ENCODE measurements around the gene DIP2C. TPM values are rescaled to one million over a fixed set of nuclear protein-coding genes. Genes with fewer than 3 reads are reported as not detected.

The DIP2C gene
- polyA plus RNA-seq, 4 donors: 3.1 to 13.3 (median 4.7) TPM

DNA sequence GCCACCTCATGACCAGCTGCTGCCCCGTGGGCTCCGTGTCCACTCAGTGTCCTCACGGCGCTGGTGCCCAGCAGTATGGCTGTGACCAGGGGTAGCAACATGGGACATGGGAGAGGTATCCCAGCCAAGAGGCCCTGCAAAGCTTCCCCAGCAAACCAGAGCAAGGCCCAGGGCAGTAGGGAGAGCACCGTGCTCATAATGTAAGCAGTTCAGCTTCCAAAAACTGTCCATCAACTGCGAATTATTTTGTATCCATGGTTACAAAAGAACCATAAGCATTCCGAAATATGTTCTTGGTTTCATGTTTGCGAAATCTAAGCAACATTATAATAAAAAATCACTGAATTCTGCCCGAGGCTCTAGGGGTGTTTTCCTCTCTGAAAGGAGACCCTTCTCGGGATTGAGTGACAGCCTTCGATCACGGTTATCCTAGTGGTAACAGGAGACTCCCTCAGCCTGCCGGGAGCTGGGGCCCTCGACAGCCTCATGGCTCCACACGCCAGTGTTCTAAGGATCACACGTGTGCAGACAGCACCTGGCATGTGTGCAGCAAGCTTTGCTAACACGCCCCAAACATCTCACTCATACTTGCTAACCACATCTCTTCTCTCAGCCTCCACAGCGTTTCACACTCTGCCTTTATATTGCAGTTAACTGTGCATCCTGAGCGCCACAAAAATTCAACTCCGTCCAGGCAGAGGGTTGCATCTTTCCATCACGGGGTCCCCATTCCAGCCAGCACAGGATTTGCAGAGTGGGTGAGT is 117.6 kb downstream of the DIP2C start:
- WGBS, 3 donors: 73 to 93% (median 88%) methylated on average over 21 of the region's 21 CpGs
- Histone ChIP-seq H3K27me3 (ENCODE audit: control insufficient read depth in 3 of 3, insufficient read depth in 3 of 3, low read length in 3 of 3) (no peaks in the 10 kb centered on the region), H3K27ac (ENCODE audit: low read depth in 1 of 3, low read length in 2 of 3) (peak overlapping the region in 1 of 3 donors; percentile 13), H3K36me3 (ENCODE audit: control insufficient read depth in 3 of 3, insufficient read depth in 2 of 3, low read depth in 1 of 3, low read length in 3 of 3) (peaks cover 0 to 7% (median 0%) of the 10 kb centered on the region in 3 donors), H3K4me1 (ENCODE audit: control insufficient read depth in 3 of 3, insufficient read depth in 2 of 3, low read depth in 1 of 3, low read length in 2 of 3) (peaks cover 0 to 5% (median 0%) of the 10 kb centered on the region in 3 donors), H3K4me3 (ENCODE audit: low read depth in 1 of 3, low read length in 3 of 3) (no peak overlapping the region), H3K9me3 (ENCODE audit: control insufficient read depth in 2 of 2, insufficient read depth in 1 of 2, low read depth in 1 of 2, low read length in 1 of 2) (peaks cover 0 to 11% of the 10 kb centered on the region in 2 donors)
- FAIRE-seq: no peak
- DNase-seq: no peak

- WGBS, 3 donors: 71 to 90% (median 83%) methylated on average over 13 of the region's 13 CpGs
- peaks cover 0 to 12% (median 0%) of the 10 kb centered on the region in 3 donors for H3K4me1 ChIP-seq (ENCODE audit: control insufficient read depth in 3 of 3, insufficient read depth in 2 of 3, low read depth in 1 of 3, low read length in 2 of 3)
- FAIRE-seq: no peak
- DNase-seq: no peak
- no peaks in the 10 kb centered on the region for H3K27me3 ChIP-seq (ENCODE audit: control insufficient read depth in 3 of 3, insufficient read depth in 3 of 3, low read length in 3 of 3)
- H3K4me3 ChIP-seq (ENCODE audit: low read depth in 1 of 3, low read length in 3 of 3): no peak overlapping the region
- H3K27ac ChIP-seq (ENCODE audit: low read depth in 1 of 3, low read length in 2 of 3): no peak overlapping the region
- H3K36me3 ChIP-seq (ENCODE audit: control insufficient read depth in 3 of 3, insufficient read depth in 2 of 3, low read depth in 1 of 3, low read length in 3 of 3): peaks cover 0 to 7% (median 0%) of the 10 kb centered on the region in 3 donors
- H3K9me3 ChIP-seq (ENCODE audit: control insufficient read depth in 2 of 2, insufficient read depth in 1 of 2, low read depth in 1 of 2, low read length in 1 of 2): peaks cover 0 to 11% of the 10 kb centered on the region in 2 donors
Measured at GRCh38 chr10:571166-571565, 118.3 kb downstream of the DIP2C start.

GRCh38 chr10:570628-571163 is 118.8 kb downstream of the DIP2C start:
- FAIRE-seq (no peak), DNase-seq (no peak)
- H3K36me3 ChIP-seq (ENCODE audit: control insufficient read depth in 3 of 3, insufficient read depth in 2 of 3, low read depth in 1 of 3, low read length in 3 of 3): peaks cover 0 to 7% (median 0%) of the 10 kb centered on the region in 3 donors
- WGBS, 3 donors: 82 to 93% (median 91%) methylated on average over 20 of the region's 20 CpGs
- no peak overlapping the region for H3K4me3 ChIP-seq (ENCODE audit: low read depth in 1 of 3, low read length in 3 of 3)
- no peaks in the 10 kb centered on the region for H3K27me3 ChIP-seq (ENCODE audit: control insufficient read depth in 3 of 3, insufficient read depth in 3 of 3, low read length in 3 of 3)
- peaks cover 0 to 11% of the 10 kb centered on the region in 2 donors for H3K9me3 ChIP-seq (ENCODE audit: control insufficient read depth in 2 of 2, insufficient read depth in 1 of 2, low read depth in 1 of 2, low read length in 1 of 2)
- H3K4me1 ChIP-seq (ENCODE audit: control insufficient read depth in 3 of 3, insufficient read depth in 2 of 3, low read depth in 1 of 3, low read length in 2 of 3): peaks cover 0 to 16% (median 0%) of the 10 kb centered on the region in 3 donors
- no peak overlapping the region for H3K27ac ChIP-seq (ENCODE audit: low read depth in 1 of 3, low read length in 2 of 3)

- peaks cover 0 to 11% of the 10 kb centered on the region in 2 donors for H3K9me3 ChIP-seq (ENCODE audit: control insufficient read depth in 2 of 2, insufficient read depth in 1 of 2, low read depth in 1 of 2, low read length in 1 of 2)
- H3K27ac ChIP-seq (ENCODE audit: low read depth in 1 of 3, low read length in 2 of 3): no peak overlapping the region
- H3K27me3 ChIP-seq (ENCODE audit: control insufficient read depth in 3 of 3, insufficient read depth in 3 of 3, low read length in 3 of 3): no peaks in the 10 kb centered on the region
- DNase-seq (no peak), FAIRE-seq (no peak)
- peaks cover 0 to 7% (median 0%) of the 10 kb centered on the region in 3 donors for H3K36me3 ChIP-seq (ENCODE audit: control insufficient read depth in 3 of 3, insufficient read depth in 2 of 3, low read depth in 1 of 3, low read length in 3 of 3)
- H3K4me1 ChIP-seq (ENCODE audit: control insufficient read depth in 3 of 3, insufficient read depth in 2 of 3, low read depth in 1 of 3, low read length in 2 of 3): peaks cover 0 to 15% (median 0%) of the 10 kb centered on the region in 3 donors
- WGBS, 3 donors: 86 to 91% (median 90%) methylated on average over 7 of the region's 7 CpGs
- no peak overlapping the region for H3K4me3 ChIP-seq (ENCODE audit: low read depth in 1 of 3, low read length in 3 of 3)
Measured at GRCh38 chr10:569961-570627, 119.4 kb downstream of the DIP2C start.

- H3K9me3 ChIP-seq (ENCODE audit: control insufficient read depth in 2 of 2, insufficient read depth in 1 of 2, low read depth in 1 of 2, low read length in 1 of 2): peaks cover 0 to 21% of the 10 kb centered on the region in 2 donors
- H3K27me3 ChIP-seq (ENCODE audit: control insufficient read depth in 3 of 3, insufficient read depth in 3 of 3, low read length in 3 of 3): no peaks in the 10 kb centered on the region
- no peak overlapping the region for H3K27ac ChIP-seq (ENCODE audit: low read depth in 1 of 3, low read length in 2 of 3)
- no peak overlapping the region for H3K4me3 ChIP-seq (ENCODE audit: low read depth in 1 of 3, low read length in 3 of 3)
- H3K4me1 ChIP-seq (ENCODE audit: control insufficient read depth in 3 of 3, insufficient read depth in 2 of 3, low read depth in 1 of 3, low read length in 2 of 3): peaks cover 0 to 15% (median 0%) of the 10 kb centered on the region in 3 donors
- WGBS, 3 donors: 92 to 97% (median 94%) methylated on average over 7 of the region's 7 CpGs
- peaks cover 0 to 9% (median 0%) of the 10 kb centered on the region in 3 donors for H3K36me3 ChIP-seq (ENCODE audit: control insufficient read depth in 3 of 3, insufficient read depth in 2 of 3, low read depth in 1 of 3, low read length in 3 of 3)
- FAIRE-seq: no peak
- no peak for DNase-seq
Measured at GRCh38 chr10:568848-569247, 120.6 kb downstream of the DIP2C start.

- WGBS, 3 donors: 91 to 94% (median 92%) methylated on average over 12 of the region's 12 CpGs
- FAIRE-seq: no peak
- Histone ChIP-seq H3K9me3 (ENCODE audit: control insufficient read depth in 2 of 2, insufficient read depth in 1 of 2, low read depth in 1 of 2, low read length in 1 of 2) (peaks cover 0 to 23% of the 10 kb centered on the region in 2 donors), H3K27ac (ENCODE audit: low read depth in 1 of 3, low read length in 2 of 3) (no peak overlapping the region), H3K36me3 (ENCODE audit: control insufficient read depth in 3 of 3, insufficient read depth in 2 of 3, low read depth in 1 of 3, low read length in 3 of 3) (peaks cover 0 to 9% (median 0%) of the 10 kb centered on the region in 3 donors), H3K4me3 (ENCODE audit: low read depth in 1 of 3, low read length in 3 of 3) (no peak overlapping the region), H3K4me1 (ENCODE audit: control insufficient read depth in 3 of 3, insufficient read depth in 2 of 3, low read depth in 1 of 3, low read length in 2 of 3) (peaks cover 0 to 15% (median 0%) of the 10 kb centered on the region in 3 donors), H3K27me3 (ENCODE audit: control insufficient read depth in 3 of 3, insufficient read depth in 3 of 3, low read length in 3 of 3) (no peaks in the 10 kb centered on the region)
- DNase-seq: no peak
Measured at GRCh38 chr10:567869-568268, 121.6 kb downstream of the DIP2C start.

GRCh38 chr10:566241-566885 is 123.1 kb downstream of the DIP2C start:
- Histone ChIP-seq H3K4me1 (ENCODE audit: control insufficient read depth in 3 of 3, insufficient read depth in 2 of 3, low read depth in 1 of 3, low read length in 2 of 3) (peaks cover 0 to 15% (median 0%) of the 10 kb centered on the region in 3 donors), H3K27ac (ENCODE audit: low read depth in 1 of 3, low read length in 2 of 3) (peak overlapping the region in 1 of 3 donors; percentile 62), H3K9me3 (ENCODE audit: control insufficient read depth in 2 of 2, insufficient read depth in 1 of 2, low read depth in 1 of 2, low read length in 1 of 2) (peaks cover 0 to 23% of the 10 kb centered on the region in 2 donors), H3K4me3 (ENCODE audit: low read depth in 1 of 3, low read length in 3 of 3) (no peak overlapping the region), H3K36me3 (ENCODE audit: control insufficient read depth in 3 of 3, insufficient read depth in 2 of 3, low read depth in 1 of 3, low read length in 3 of 3) (peaks cover 0 to 7% (median 0%) of the 10 kb centered on the region in 3 donors), H3K27me3 (ENCODE audit: control insufficient read depth in 3 of 3, insufficient read depth in 3 of 3, low read length in 3 of 3) (no peaks in the 10 kb centered on the region)
- peak; percentile 65 to 79 for DNase-seq
- WGBS, 3 donors: 40 to 73% (median 56%) methylated on average over 22 of the region's 22 CpGs
- no peak for FAIRE-seq

GRCh38 chr10:565676-566075 is 123.8 kb downstream of the DIP2C start:
- Histone ChIP-seq H3K27ac (ENCODE audit: low read depth in 1 of 3, low read length in 2 of 3) (peak overlapping the region in 1 of 3 donors; percentile 50), H3K36me3 (ENCODE audit: control insufficient read depth in 3 of 3, insufficient read depth in 2 of 3, low read depth in 1 of 3, low read length in 3 of 3) (peaks cover 0 to 7% (median 0%) of the 10 kb centered on the region in 3 donors), H3K27me3 (ENCODE audit: control insufficient read depth in 3 of 3, insufficient read depth in 3 of 3, low read length in 3 of 3) (no peaks in the 10 kb centered on the region), H3K4me3 (ENCODE audit: low read depth in 1 of 3, low read length in 3 of 3) (no peak overlapping the region), H3K9me3 (ENCODE audit: control insufficient read depth in 2 of 2, insufficient read depth in 1 of 2, low read depth in 1 of 2, low read length in 1 of 2) (peaks cover 0 to 23% of the 10 kb centered on the region in 2 donors), H3K4me1 (ENCODE audit: control insufficient read depth in 3 of 3, insufficient read depth in 2 of 3, low read depth in 1 of 3, low read length in 2 of 3) (peaks cover 0 to 15% (median 0%) of the 10 kb centered on the region in 3 donors)
- FAIRE-seq (no peak), DNase-seq (peak in 1 of 2 donors; percentile 16)
- 69 to 84% (median 73%) methylated on average over 13 of the region's 13 CpGs for WGBS, 3 donors

Measured in small intestine (tissue), 7 donors.